ENCODE data around the gene MPO. TPM values are rescaled to one million over a fixed set of nuclear protein-coding genes. Genes with fewer than 3 reads are reported as not detected.

MPO gene
- total and polyA plus RNA-seq, 7 donors: 0.11 to 0.95 (median 0.38) TPM

DNA sequence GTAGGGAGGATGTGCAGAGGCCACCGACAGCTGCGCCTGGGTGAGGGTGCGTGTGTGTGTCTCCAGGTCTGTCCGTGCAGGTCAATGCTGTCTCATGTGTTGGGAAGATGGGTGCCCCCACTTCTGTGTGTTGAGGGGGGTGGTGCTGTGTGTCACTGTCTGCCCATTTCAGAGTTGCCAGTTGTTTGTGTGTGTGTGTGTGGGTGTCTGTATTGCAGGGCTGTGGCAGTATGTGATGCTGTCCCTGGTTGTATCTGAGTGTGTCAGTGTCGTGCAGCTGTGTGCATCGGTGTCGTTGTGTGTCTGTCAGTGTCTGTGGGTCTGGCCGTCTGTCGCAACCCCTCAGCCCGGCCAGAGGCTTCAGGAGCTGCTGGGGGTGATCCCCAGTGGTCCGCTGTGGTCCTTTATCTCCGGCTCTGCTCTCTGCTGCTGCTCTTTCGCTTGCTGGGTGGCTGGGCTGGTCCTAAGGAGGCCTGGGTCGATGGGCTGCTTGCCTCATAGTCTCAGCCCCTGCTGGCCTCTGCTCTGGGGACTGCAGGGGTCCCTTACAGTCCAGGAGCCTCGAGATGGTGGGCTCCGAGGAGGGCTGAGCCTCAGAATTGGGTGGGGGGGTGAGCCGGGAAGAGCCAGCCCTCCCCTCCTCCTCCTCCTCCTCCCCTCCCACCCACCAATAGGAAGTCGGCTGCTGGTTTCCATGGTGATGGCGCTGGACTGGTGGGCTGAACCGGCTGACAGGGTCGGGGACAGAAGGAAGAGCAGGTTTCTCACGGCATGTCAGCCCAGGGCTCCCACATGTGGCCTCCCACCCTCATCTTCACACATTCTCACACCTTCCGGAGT lies 47.7 kb upstream of the MPO start, which contains the start of gene TSPOAP1:
TSPOAP1 (minus strand) TSS at position 601 of the 840 bp plus-strand sequence. CDS start 875 bp downstream, outside the sequence.
- TF ChIP-seq, protein P1, sequence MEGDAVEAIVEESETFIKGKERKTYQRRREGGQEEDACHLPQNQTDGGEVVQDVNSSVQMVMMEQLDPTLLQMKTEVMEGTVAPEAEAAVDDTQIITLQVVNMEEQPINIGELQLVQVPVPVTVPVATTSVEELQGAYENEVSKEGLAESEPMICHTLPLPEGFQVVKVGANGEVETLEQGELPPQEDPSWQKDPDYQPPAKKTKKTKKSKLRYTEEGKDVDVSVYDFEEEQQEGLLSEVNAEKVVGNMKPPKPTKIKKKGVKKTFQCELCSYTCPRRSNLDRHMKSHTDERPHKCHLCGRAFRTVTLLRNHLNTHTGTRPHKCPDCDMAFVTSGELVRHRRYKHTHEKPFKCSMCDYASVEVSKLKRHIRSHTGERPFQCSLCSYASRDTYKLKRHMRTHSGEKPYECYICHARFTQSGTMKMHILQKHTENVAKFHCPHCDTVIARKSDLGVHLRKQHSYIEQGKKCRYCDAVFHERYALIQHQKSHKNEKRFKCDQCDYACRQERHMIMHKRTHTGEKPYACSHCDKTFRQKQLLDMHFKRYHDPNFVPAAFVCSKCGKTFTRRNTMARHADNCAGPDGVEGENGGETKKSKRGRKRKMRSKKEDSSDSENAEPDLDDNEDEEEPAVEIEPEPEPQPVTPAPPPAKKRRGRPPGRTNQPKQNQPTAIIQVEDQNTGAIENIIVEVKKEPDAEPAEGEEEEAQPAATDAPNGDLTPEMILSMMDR (IDR thresholded peaks at IDR 0.05): no peak
- WGBS, 3 donors: 25 to 30% (median 25%) methylated on average over 21 to 23 of the region's 23 CpGs
- H3K4me1 ChIP-seq: peaks cover 6% of the 10 kb centered on the region
- intact Hi-C loops (cut with DNase I): no loop called here
- H3K4me3 ChIP-seq: no peak within 1 kb of the TSS
- no peak within 1 kb of the TSS for H3K27ac ChIP-seq
- no peaks in the 10 kb centered on the region for H3K9me3 ChIP-seq
- no peak for ATAC-seq
- DNase-seq: no peak
- no peaks in the 10 kb centered on the region for H3K36me3 ChIP-seq (ENCODE audit: insufficient read depth in 1 of 2, low read depth in 1 of 2)
- peaks cover 0 to 23% (median 7%) of the 10 kb centered on the region in 3 donors for H3K27me3 ChIP-seq (ENCODE audit: insufficient read depth in 3 of 3, low read length in 2 of 3)

DNA sequence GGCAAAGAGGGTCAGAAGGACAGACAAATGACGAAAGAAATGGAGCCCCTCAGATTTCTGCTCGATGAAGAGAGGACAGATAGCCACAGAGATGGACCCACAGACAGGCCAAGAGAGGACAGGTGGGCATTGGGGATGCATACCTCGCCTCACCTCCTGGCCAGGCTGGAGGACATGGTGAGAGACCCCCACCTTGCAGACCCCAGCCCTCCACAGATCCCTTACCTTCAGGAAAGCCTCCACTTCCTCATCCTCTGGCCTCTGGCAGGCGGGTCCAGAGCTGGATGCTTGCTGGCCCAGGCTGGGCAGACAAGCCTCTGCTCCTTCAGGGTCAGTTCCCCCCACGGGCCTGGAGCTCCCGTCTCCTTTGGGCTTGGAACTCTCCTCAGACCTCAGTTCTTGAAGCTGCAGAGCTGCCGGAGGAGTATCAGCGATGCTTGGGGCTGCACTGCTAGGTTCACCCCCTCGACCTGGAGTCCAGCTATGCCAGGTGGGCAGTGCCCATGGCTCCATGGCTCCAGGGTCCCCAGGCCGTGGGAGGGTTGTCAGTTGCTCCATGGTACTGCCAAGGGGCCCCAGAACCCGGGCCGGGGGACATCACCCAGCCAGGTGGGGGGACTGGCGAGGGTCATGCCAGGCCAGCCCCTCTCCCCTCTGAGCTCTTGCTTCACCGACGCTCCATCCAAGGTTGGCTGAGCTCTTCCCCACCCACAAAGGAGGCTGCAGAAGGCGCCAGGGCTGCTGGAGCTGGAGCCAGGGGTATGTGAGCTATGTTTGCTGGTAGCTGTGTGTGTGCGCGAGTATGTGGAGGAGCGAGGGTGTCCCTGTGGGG lies 46.8 kb upstream of the MPO start:
- H3K36me3 ChIP-seq (ENCODE audit: insufficient read depth in 1 of 2, low read depth in 1 of 2): no peaks in the 10 kb centered on the region

DNA sequence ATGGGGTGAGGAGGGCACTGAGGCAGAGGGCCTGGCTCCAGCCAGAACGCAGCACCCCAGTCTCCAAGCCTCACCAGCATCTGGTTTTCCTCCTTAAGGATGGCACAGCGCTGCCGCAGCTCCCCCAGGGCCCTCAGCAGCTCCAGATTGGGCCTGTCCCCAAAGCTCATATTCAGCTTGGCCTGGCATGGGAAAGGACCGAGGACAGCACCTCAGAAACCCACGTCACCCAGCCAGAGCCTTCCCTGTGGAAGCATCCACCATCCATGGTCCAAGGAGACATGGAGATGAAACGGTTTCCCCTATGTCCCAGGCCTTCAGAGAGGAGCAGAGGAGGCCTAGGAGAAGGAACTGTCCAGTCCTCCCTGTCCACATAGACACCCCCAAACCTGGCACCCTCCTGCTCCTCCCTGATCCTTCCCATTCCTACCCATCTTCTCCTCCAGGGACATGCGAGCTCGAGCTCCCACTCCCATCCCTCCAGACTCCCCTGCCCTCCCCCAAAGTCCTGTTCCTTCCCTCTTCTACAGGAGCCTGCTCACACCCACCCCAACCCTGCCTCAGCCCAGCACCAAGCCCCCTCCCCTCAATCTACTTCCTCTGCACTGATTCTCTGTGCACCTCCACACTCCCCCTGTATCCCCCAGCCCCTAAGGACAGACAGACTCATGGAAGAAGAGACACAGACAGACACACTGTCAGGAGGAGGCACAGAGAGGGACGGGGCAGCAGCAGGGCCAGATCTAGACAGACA lies 46.1 kb upstream of the MPO start:
- intact Hi-C loops (cut with DNase I): no loop called here
- H3K9me3 ChIP-seq: no peaks in the 10 kb centered on the region
- peaks cover 0 to 11% (median 5%) of the 10 kb centered on the region in 3 donors for H3K27me3 ChIP-seq (ENCODE audit: insufficient read depth in 3 of 3, low read length in 2 of 3)
- no peak overlapping the region for H3K4me3 ChIP-seq
- no peak overlapping the region for H3K27ac ChIP-seq
- DNase-seq: no peak
- H3K36me3 ChIP-seq (ENCODE audit: insufficient read depth in 1 of 2, low read depth in 1 of 2): no peaks in the 10 kb centered on the region
- ATAC-seq: no peak
- TF ChIP-seq, protein P1 (IDR thresholded peaks at IDR 0.05): no peak
- H3K4me1 ChIP-seq: peaks cover 6% of the 10 kb centered on the region
- 72 to 84% (median 83%) methylated on average over 8 to 9 of the region's 9 CpGs for WGBS, 3 donors

More for the DNA sequence above, 46.8 kb upstream of the MPO start:
- Histone ChIP-seq H3K9me3 (no peaks in the 10 kb centered on the region), H3K27me3 (ENCODE audit: insufficient read depth in 3 of 3, low read length in 2 of 3) (peaks cover 0 to 14% (median 7%) of the 10 kb centered on the region in 3 donors), H3K4me1 (peaks cover 6% of the 10 kb centered on the region), H3K27ac (no peak overlapping the region), H3K4me3 (no peak overlapping the region)
- intact Hi-C loops (cut with DNase I): no loop called here
- 63 to 69% (median 65%) methylated on average over 17 to 19 of the region's 19 CpGs for WGBS, 3 donors
- ATAC-seq (no peak), DNase-seq (no peak)
- TF ChIP-seq, protein P1 (IDR thresholded peaks at IDR 0.05): no peak

DNA sequence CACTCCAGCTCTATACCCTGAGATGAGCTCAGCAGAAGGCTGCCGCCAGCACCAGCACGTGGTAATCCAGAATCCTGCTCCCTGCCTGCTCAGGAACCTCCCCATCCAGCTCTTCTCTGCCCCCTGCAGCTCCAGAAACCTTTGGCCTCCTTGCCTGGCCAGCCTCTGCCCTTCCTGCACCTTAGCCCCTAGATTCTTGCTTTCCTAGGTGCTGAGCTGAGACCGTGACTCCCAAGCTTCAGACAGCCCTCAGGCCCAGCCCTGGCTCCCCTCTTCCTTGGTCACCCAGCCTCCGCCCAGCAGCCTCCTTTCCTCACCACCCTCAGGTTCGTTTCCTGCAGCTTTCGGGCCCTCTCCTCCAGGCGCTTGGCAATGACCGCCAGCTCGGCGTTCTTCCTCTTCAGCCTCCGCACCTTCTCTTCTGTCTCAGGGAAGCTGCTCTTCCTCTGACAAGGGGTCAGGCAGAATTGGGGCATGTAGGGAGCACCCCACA lies 45.3 kb upstream of the MPO start:
- Histone ChIP-seq H3K4me3 (no peak overlapping the region), H3K27ac (no peak overlapping the region), H3K4me1 (peaks cover 6% of the 10 kb centered on the region), H3K27me3 (ENCODE audit: insufficient read depth in 3 of 3, low read length in 2 of 3) (peaks cover 0 to 11% (median 5%) of the 10 kb centered on the region in 3 donors), H3K9me3 (no peaks in the 10 kb centered on the region), H3K36me3 (ENCODE audit: insufficient read depth in 1 of 2, low read depth in 1 of 2) (no peaks in the 10 kb centered on the region)
- ATAC-seq (no peak), DNase-seq (no peak)
- intact Hi-C loops (cut with DNase I): loop anchor here in 1 of 2 donors (2.0 kb wide), 1 partner anchor 25 kb away; no protein-coding TSS in a partner anchor
- 80 to 84% (median 83%) methylated on average over 11 of the region's 11 CpGs for WGBS, 3 donors
- TF ChIP-seq, protein P1 (IDR thresholded peaks at IDR 0.05): no peak
